GM18909 (cell line): ENCODE measurements around the gene TMPRSS2.
"Not testable (repeated sequence)": the region's sequence is repeated elsewhere in the genome, so short reads cannot be mapped to it uniquely, and the experiment has no call there.

Experiments
- ATAC-seq: cut with Tn5 transposase; IDR thresholded peaks from one replicate; pipeline ENCODE4 v1.9.1; 2021; ENCODE audit warnings: mild to moderate bottlenecking; ENCODE audit not compliant: unreplicated experiment, poor library complexity

Gene TMPRSS2

DNA sequence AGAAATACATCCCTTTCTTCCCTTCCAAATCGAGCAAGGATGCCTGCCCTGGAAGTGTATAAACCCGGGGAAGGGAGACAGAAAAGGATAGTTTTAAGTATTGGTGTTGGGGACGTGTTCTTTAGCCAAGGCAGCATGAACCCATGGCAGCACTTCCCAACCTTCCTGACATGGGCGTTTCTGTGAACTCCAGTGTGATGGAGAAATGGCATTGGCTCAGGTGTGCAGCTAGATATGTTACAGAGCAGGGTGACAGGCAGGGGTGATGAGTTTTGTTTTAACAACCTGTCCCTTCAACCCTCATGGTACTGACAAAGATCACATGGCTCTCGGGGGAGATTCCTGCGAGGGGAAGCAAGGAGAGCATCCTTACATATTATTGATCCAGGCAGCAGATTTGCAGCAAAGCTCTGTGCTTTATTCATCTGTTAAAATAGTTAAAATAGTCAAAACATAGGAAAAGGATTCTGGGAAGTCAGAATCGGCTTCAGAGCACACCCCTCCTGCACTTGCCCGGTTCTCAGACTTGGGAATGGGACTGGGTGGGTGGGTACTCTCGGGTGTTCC, 78.0 kb downstream of the TMPRSS2 start:
- ATAC-seq = no peak

DNA sequence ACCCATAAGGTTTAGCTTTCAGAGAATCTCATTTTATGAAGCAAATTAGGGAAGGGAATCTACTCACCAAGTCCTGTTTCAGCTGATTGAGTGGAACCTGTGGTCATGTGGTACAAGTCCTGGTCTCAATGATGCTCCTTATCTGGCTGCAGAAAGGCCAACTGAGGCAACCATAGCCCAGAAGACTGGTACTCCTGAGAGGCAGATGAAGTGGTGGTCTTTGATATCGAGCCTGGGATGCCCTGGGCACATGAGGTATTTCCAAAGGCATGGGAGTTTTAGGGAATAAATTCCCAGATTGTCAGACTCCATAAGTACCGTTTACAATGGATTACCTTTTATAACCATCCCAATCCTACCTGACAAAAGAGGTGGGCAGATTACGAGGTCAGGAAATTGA, 78.7 kb downstream of the TMPRSS2 start:
- ATAC-seq = no peak

DNA sequence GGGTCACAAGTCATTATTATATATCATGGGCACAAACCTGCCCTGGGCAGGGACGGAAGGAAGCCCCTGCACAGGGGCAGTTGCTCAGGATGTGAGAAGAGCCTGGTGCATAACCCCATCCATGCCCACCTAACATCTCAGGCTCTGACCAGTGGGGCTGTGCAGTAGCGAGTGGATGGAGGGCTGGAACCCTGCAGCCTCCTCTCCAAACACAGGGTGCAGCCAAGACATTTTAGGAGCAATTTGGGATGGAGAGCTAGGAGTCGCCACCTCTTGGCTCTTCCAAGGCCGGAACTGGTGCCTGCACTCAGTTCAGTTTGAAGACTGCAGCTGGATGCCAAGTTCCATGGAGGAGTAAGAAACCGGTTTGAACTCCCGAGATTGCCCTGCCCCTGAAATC, 79.1 kb downstream of the TMPRSS2 start:
- no peak for ATAC-seq

DNA sequence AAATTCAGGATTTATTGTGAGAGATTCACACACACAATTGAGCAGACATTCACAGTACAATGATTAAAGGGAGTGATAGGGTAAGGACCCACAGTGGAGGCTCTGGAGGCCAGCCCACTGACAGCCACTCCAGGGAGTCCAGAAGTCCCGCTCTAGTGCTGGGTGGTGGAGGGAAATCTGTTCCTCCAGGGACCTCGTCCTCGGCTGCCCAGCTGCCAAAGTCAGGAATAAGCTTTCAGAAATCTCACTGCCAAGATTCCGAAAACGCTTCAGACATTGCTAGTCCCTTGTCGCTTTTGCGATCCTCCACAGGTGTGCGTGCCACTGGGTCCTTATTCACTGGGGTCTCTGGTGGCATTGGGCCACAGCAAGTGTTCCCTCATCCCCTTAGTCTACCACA, 79.6 kb downstream of the TMPRSS2 start:
- ATAC-seq = no peak

DNA sequence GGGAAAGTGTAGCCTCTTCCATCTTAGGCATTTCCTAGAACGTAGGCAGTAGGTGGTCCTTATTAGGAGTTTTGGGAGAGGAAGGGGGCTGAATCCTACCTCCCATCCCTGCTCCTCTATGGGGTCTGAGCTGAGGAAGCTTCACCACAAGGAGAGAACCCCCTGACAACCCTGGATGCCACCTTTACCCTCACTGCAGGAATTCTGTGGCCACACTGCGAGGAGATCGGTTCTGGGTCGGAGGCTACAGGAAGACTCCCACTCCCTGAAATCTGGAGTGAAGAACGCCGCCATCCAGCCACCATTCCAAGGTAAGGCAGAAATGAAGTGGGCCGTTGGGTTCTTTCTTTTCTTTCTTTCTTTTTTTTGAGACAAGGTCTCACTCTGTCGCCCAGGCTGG, 80.4 kb downstream of the TMPRSS2 start:
- no peak for ATAC-seq

DNA sequence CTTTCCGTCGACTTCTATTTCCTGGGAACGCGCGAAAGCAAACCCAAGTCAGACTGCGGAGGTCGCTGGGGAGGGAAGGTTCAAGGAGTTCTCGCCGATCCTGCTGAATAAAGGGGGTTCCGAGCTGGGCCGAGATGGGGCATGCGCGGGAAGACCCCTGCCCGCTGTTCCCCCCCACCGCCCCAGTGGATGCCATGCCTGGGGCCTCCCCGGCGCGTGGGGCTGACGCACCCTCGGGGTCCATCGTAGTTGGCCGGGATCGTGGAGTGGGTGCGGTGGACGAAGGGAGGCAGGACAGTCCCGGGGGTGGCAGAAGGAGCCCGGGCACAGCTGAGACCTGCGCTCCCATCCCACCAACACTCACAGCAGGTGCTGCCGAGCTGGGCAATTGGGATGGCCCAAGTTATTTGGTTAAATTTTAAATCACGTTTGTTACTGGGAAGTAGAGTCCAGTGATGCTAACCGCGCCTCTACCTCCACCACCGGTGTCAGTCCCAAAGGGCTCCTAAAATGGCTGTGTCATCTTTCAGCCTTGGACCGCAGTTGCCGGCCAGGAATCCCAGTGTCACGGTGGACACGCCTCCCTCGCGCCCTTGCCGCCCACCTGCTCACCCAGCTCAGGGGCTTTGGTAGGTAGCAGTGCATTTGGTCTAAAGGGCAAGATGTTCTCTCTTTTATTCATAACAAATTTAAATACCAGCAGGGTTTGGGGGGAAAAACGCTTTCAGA, 81.1 kb downstream of the TMPRSS2 start:
- no peak for ATAC-seq

DNA sequence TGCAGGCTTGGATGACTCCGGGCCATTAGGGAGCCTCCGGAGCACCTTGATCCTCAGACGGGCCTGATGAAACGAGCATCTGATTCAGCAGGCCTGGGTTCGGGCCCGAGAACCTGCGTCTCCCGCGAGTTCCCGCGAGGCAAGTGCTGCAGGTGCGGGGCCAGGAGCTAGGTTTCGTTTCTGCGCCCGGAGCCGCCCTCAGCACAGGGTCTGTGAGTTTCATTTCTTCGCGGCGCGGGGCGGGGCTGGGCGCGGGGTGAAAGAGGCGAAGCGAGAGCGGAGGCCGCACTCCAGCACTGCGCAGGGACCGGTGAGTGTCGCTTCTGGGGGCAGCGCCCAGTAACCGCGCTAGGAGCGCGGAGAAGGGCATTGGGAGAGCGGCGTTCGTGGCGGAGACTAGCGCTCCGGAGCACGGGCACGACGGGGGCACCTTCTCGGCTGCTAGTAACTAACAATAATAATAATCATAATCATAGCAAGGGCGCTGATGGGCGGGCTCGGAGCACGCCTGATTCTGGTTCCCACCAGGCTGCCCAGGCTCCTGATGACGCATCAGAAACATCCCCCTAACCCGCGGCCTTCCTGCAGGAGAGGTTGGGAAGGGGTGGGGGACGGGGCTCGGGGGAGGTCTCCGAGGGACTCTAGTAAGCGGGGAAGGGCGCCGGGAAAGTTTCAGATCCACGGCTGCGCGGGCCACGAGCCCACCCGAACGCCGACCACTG, 81.8 kb downstream of the TMPRSS2 start, which contains the start of gene MX1:
Gene MX1 (plus strand): TSS at position 286 of the 722 bp plus-strand sequence. CDS start 5,832 bp downstream, outside the sequence.
- peak; percentile 86 for ATAC-seq

DNA sequence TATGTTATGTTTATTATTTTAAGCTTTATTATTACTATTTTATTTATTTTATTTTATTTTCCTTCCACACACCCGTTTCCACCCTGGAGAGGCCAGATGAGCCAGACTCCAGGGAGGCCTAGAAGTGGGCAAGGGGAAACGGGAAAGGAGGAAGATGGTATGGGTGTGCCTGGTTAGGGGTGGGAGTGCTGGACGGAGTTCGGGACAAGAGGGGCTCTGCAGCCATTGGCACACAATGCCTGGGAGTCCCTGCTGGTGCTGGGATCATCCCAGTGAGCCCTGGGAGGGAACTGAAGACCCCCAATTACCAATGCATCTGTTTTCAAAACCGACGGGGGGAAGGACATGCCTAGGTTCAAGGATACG, 82.4 kb downstream of the TMPRSS2 start:
- ATAC-seq = no peak

DNA sequence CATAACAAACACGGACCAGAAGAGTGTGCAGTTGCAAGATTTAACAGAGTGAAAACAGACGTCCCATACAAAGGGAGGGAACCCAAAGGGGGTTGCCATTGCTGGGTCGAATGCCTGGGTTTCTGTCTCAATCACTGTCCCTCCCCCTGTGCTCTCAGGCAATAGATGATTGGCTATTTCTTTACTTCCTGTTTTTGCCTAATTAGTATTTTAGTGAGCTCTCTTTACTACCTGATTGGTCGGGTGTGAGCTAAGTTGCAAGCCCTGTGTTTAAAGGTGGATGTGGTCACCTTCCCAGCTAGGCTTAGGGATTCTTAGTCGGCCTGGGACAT, 84.7 kb downstream of the TMPRSS2 start:
- ATAC-seq = not testable (repeated sequence)

DNA sequence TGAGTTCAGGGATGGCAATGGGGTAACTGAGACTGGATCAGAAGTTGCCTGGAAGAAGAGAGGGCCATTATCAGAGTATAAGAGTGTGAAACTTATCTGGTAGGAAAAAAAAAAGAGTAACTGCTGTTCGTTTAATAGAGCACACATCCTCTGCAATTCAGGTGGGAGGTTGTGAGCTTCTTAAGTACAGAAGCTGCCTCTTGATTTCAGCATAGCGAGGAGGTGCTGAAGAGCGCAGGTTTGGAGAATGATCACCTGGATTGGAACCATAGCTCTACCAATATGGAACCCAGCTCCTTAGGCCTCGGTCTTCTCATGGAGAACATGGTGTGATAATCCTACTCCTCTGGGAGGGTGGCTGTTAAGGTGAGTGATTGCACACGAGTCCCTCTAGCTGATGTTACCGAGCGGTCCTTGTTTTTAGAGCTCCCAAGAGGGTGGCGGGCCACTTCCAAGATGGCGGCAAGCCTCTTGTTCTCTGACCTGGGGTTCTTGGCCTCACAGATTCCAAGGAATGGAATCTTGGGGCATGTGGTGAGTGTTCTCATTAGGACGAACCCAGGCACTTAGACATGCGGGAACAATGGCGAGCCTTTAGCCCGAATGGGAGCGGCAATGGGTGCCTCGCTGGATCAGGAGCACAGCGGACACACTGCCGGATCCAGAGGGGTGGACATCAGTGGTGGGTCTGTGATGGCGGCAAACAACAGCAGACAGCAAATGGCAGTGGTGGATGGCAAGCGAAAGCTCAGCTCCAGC, 85.2 kb downstream of the TMPRSS2 start:
- ATAC-seq = no peak

DNA sequence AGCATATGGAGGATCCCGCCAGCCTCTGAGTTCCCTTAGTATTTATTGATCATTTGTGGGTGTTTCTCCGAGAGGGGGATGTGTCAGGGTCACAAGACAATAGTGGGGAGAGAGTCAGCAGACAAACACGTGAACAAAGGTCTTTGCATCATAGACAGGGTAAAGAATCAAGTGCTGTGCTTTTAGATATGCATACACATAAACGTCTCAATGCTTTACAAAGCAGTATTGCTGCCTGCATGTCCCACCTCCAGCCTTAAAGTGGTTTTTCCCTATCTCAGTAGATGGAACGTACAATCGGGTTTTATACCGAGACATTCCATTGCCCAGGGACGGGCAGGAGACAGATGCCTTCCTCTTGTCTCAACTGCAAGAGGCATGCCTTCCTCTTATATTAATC, 87.0 kb downstream of the TMPRSS2 start:
- not testable (repeated sequence) for ATAC-seq

DNA sequence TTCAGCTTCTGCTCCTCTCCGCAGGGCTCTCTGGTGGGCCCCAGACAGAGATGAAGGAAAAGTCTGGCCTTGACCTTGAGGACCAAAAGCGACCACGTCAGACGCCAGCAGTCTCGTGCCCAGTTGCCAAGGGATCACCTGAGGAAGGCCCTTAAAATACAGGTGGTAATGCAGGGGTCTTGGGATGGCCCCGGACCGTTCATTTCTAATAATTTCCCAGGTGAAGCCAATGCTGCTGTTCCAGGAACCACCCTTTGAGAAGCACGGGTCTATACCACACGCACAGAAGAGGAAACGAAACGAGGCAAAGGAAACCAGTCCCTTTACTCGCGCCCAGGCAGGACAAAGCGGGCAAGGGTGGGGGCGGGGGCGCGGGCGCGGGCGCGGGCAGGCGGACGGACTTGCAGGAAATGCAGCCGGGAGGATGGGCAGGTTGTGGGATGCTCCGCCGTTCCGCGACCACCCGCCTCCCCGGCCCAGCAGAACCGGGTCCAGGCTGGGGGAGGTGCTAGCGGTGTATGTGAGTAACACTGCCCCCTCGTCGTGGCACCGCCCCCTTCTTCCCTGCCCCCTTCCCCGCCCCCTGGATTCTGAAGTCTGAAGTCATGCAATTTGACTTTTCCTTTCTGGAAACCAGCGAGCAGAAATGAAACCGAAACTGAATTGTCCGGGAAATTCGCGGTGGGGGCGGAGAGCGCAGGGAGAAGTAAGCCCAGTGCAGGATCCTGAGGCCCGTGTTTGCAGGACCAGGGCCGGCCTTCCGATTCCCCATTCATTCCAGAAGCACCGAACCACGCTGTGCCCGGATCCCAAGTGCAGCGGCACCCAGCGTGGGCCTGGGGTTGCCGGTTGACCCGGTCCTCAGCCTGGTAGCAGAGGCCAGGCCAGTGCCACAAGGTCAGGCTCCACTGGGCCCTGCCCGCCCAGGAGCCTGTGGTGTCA, 87.8 kb downstream of the TMPRSS2 start:
- peak; percentile 87 for ATAC-seq

DNA sequence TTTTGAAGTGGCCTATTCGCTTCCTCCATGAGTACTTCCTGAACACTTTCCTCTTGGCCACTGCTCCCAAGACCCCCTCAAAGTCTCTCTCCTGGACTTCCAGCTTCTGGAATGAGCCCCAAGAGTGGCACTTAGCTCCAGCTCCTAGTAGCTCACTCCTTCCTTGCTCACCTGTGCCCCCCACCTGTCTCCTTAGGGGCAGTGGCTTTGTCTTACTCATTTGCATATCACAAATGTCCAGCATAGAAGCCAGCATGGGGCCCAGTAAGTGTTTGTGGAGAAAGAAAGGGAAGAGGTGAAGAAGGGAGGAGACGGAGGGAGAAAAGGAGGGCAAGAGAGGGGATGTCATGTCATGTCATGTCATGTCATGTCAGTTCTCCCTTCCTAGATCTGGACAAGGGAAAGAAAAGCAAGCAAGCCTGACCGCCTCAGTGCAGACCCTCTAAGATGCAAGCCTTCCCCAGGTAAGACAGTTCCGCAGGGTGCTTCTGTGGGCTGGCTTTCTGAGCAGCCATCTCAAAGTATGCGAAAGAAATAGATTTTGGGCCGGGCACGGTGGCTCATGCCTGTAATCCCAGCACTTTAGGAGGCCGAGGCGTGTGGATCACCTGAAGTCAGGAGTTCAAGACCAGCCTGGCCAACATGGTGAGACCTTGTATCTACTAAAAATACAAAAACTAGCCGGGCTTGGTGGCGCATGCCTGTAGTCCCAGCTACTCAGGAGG, 88.8 kb downstream of the TMPRSS2 start:
- no peak for ATAC-seq

DNA sequence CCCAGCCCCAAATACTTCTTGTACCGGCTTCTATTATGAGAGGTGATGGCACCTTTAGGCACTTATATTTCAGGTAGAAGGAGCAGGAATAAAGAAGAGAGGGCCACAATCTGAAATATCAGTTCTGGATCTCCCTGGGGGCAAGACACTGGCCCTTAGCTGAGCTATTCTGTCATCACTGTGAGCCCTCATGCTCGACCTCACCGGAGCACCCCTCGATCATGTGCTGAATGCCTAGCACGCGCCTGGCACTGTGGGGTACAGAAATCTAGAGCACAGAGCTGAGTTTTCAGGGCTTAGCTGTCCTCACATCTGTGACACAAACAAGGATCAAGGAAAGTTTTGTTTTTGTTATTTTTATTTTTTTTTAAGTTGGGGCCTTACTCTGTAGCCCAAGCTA, 89.6 kb downstream of the TMPRSS2 start:
- no peak for ATAC-seq

DNA sequence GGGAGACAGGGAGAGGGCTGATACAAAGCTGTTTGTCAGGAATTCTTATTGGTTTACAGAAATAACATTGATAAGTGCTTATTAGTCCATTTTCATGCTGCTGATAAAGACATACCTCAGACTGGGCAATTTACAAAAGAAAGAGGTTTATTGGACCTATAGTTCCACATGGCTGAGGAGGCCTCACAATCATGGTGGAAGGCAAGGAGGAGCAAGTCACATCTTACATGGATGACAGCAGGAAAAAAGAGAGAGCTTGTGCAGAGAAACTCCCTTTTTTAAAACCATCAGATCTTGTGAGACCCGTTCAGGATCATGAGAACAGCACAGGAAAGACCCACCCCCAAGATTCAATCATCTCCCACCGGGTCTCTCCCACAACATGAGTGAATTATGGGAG, 90.5 kb downstream of the TMPRSS2 start:
- ATAC-seq = not testable (repeated sequence)
